ENCODE measurements around the gene ZNF264. TPM values are rescaled to one million over a fixed set of nuclear protein-coding genes. Genes with fewer than 3 reads are reported as not detected.

Gene ZNF264
- total RNA-seq, 1 donor, result 25.5 TPM

- TF ChIP-seq, protein P1, sequence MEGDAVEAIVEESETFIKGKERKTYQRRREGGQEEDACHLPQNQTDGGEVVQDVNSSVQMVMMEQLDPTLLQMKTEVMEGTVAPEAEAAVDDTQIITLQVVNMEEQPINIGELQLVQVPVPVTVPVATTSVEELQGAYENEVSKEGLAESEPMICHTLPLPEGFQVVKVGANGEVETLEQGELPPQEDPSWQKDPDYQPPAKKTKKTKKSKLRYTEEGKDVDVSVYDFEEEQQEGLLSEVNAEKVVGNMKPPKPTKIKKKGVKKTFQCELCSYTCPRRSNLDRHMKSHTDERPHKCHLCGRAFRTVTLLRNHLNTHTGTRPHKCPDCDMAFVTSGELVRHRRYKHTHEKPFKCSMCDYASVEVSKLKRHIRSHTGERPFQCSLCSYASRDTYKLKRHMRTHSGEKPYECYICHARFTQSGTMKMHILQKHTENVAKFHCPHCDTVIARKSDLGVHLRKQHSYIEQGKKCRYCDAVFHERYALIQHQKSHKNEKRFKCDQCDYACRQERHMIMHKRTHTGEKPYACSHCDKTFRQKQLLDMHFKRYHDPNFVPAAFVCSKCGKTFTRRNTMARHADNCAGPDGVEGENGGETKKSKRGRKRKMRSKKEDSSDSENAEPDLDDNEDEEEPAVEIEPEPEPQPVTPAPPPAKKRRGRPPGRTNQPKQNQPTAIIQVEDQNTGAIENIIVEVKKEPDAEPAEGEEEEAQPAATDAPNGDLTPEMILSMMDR (IDR thresholded peaks at IDR 0.05; ENCODE audit: insufficient read depth, low read depth, low read length), result no peak
- no peak overlapping the region for H3K4me3 ChIP-seq (ENCODE audit: low read depth, low read length)
- DNase-seq (ENCODE audit: low read depth), result no peak
Measured at GRCh38 chr19:57262044-57262443, 70.7 kb downstream of the ZNF264 start.

DNA sequence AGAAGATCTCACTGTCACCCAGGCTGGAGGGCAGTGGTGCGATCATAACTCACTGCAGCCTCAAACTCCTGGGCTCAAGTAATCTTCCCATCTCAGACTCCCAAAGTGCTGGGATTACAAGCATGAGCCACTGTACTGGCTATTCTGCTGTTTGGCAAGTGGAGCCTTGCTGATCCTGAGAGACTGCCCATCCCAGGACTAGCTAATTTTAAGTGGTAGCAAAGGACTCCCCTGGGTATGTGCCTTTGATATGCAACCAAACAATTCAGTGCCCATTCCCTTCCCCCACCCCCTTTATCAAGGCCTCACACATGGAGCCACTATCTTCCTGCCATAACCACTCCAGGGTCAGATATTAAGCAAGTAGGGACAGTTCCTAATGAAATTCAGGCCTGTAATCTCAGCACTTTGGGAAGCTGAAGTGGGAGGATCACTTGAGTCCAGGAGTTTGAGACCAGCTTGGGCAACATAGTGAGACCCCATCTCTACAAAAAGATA lies 72.0 kb downstream of the ZNF264 start:
- TF ChIP-seq, protein P1 (IDR thresholded peaks at IDR 0.05; ENCODE audit: insufficient read depth, low read depth, low read length), result no peak
- DNase-seq (ENCODE audit: low read depth), result no peak
- H3K4me3 ChIP-seq (ENCODE audit: low read depth, low read length), result no peak overlapping the region

GRCh38 chr19:57267291-57267690 lies 76.0 kb downstream of the ZNF264 start:
- H3K4me3 ChIP-seq (ENCODE audit: low read depth, low read length), result no peak overlapping the region
- TF ChIP-seq, protein P1 (IDR thresholded peaks at IDR 0.05; ENCODE audit: insufficient read depth, low read depth, low read length), result no peak
- no peak for DNase-seq (ENCODE audit: low read depth)

GRCh38 chr19:57269515-57270250 lies 78.4 kb downstream of the ZNF264 start:
- DNase-seq (ENCODE audit: low read depth), result peak; percentile 79
- TF ChIP-seq, protein P1 (IDR thresholded peaks at IDR 0.05; ENCODE audit: insufficient read depth, low read depth, low read length), result no peak
- H3K4me3 ChIP-seq (ENCODE audit: low read depth, low read length), result no peak overlapping the region

DNA sequence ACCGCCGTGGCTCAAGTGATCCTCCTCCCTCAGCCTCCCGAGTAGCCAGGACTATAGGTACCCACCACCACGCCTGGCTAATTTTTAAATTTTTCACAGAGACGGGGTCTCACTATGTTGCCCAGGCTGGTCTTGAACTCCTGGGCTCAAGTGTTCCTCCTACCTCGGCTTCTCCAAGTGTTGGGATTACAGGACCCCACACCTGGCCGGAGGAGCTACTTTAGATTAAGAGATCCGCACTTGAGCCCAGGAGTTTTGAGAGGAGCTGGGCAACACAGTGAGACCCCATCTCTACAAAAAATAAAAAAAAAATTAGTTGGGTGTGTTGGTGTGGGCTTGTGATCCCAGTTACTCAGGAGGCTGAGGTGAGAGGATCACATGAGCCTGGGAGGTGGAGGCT lies 80.0 kb downstream of the ZNF264 start:
- TF ChIP-seq, protein P1 (IDR thresholded peaks at IDR 0.05; ENCODE audit: insufficient read depth, low read depth, low read length), result no peak

More for the DNA sequence above, 80.0 kb downstream of the ZNF264 start:
- no peak for DNase-seq (ENCODE audit: low read depth)
- no peak overlapping the region for H3K4me3 ChIP-seq (ENCODE audit: low read depth, low read length)

Small RNA genes lying within 50 kb of the gene (small RNA-seq; reads per million reads assigned to genes)
- gene AC025588.3, result not detected

Other genes starting within 250 kb of the ZNF264 start
- under 0.01 TPM in 1 of 2 replicates, not detected in the other for gene USP29, start 71.5 kb upstream of the ZNF264 start, total RNA-seq
- not detected in 2 replicates for gene ZIM3, start 46.3 kb upstream of the ZNF264 start, total RNA-seq
- not detected in 2 replicates for gene DUXA, start 24.0 kb upstream of the ZNF264 start, total RNA-seq
- gene AURKC, start 39.5 kb downstream of the ZNF264 start, total RNA-seq, result 0.43 and 0.64 TPM in 2 replicates
- gene ZNF805, start 49.1 kb downstream of the ZNF264 start, total RNA-seq, result 28.1 and 29.3 TPM in 2 replicates
- 86.0 and 91.1 TPM in 2 replicates for gene ZNF460, start 89.0 kb downstream of the ZNF264 start, total RNA-seq
- 9.7 and 10.4 TPM in 2 replicates for gene ZNF543, start 129.0 kb downstream of the ZNF264 start, total RNA-seq
- 9.0 and 11.2 TPM in 2 replicates for gene ZNF304, start 159.8 kb downstream of the ZNF264 start, total RNA-seq
- gene TRAPPC2B, start 172.1 kb downstream of the ZNF264 start, total RNA-seq, result 8.4 and 11.7 TPM in 2 replicates
- 1.9 and 6.0 TPM in 2 replicates for gene ZNF547, start 172.1 kb downstream of the ZNF264 start, total RNA-seq
- gene ZNF548, start 198.4 kb downstream of the ZNF264 start, total RNA-seq, result 15.8 and 19.0 TPM in 2 replicates
- 10.4 and 15.1 TPM in 2 replicates for gene ZNF17, start 219.7 kb downstream of the ZNF264 start, total RNA-seq
- gene ZNF749, start 243.8 kb downstream of the ZNF264 start, total RNA-seq, result 10.8 and 11.0 TPM in 2 replicates

Data from fibroblast of villous mesenchyme (primary cell).